Measurements from ENCODE around the gene AMHR2. TPM values are rescaled to one million over a fixed set of nuclear protein-coding genes. Genes with fewer than 3 reads are reported as not detected.
A peak's percentile ranks its signal among the peaks of the same experiment; 100 is the strongest.
"Not testable (repeated sequence)": the region's sequence is repeated elsewhere in the genome, so short reads cannot be mapped to it uniquely, and the experiment has no call there.

The AMHR2 gene
- polyA plus RNA-seq, 3 donors: 0.24 to 0.48 (median 0.27) TPM

- no peak for DNase-seq
These were observed 8.8 kb upstream of the AMHR2 start for GRCh38 chr12:53414756-53415417.

GRCh38 chr12:53415752-53416389 is 7.8 kb upstream of the AMHR2 start:
- DNase-seq: not testable (repeated sequence)

- not testable (repeated sequence) for DNase-seq
These were observed 6.3 kb upstream of the AMHR2 start for GRCh38 chr12:53417291-53417816.

GRCh38 chr12:53418221-53418620 is 5.4 kb upstream of the AMHR2 start:
- no peak for DNase-seq

- no peak for DNase-seq
These were observed 3.9 kb upstream of the AMHR2 start for GRCh38 chr12:53419756-53420155.

GRCh38 chr12:53422247-53422646 is 1.4 kb upstream of the AMHR2 start:
- DNase-seq: not testable (repeated sequence)

GRCh38 chr12:53424626-53425514 is 1.2 kb downstream of the AMHR2 start:
- DNase-seq: no peak

GRCh38 chr12:53425515-53426150 is 2.0 kb downstream of the AMHR2 start:
- DNase-seq: no peak

- DNase-seq: no peak
These were observed 4.4 kb downstream of the AMHR2 start for GRCh38 chr12:53427905-53428594.

- DNase-seq: no peak
These were observed 5.1 kb downstream of the AMHR2 start for GRCh38 chr12:53428741-53429140.

- no peak for DNase-seq
These were observed 6.5 kb downstream of the AMHR2 start for GRCh38 chr12:53430116-53430515.

GRCh38 chr12:53431187-53431586 is 7.5 kb downstream of the AMHR2 start:
- no peak for DNase-seq

- DNase-seq: not testable (repeated sequence)
These were observed 11.7 kb downstream of the AMHR2 start for GRCh38 chr12:53435326-53435725.

GRCh38 chr12:53439582-53439981 is 15.9 kb downstream of the AMHR2 start:
- DNase-seq: not testable (repeated sequence)

GRCh38 chr12:53441040-53441833 is 17.6 kb downstream of the AMHR2 start, which contains the start of gene PRR13:
Gene PRR13, plus strand, starts transcription at chr12:53441734. Its CDS starts 981 bp downstream, at chr12:53442715.
- peak; percentile 99 for DNase-seq

- no peak for DNase-seq
These were observed 20.3 kb downstream of the AMHR2 start for GRCh38 chr12:53443955-53444354.

GRCh38 chr12:53444593-53445325 is 21.1 kb downstream of the AMHR2 start:
- not testable (repeated sequence) for DNase-seq

- DNase-seq: no peak
These were observed 27.3 kb downstream of the AMHR2 start for GRCh38 chr12:53450936-53451335.

GRCh38 chr12:53451661-53452158 is 28.1 kb downstream of the AMHR2 start, which contains the start of gene PCBP2:
Gene PCBP2, plus strand, starts transcription at chr12:53452102. Its CDS starts 2,699 bp downstream, at chr12:53454801.
- peak; percentile 99 for DNase-seq
